ENCODE results near the gene SHOC1.

SHOC1 gene

GRCh38 chr9:111838439-111838838 lies 43.7 kb upstream of the SHOC1 start:
- Histone ChIP-seq H3K9me3 (no peaks in the 10 kb centered on the region), H3K4me1 (no peaks in the 10 kb centered on the region), H3K36me3 (no peaks in the 10 kb centered on the region), H3K27me3 (no peaks in the 10 kb centered on the region), H3K4me3 (ENCODE audit: low read depth, low read length) (no peak overlapping the region)
- no peak for DNase-seq
- no peak for TF ChIP-seq CTCF (IDR thresholded peaks at IDR 0.05; ENCODE audit: low read depth, low read length)

GRCh38 chr9:111836311-111836710 lies 41.6 kb upstream of the SHOC1 start:
- no peak overlapping the region for H3K4me3 ChIP-seq (ENCODE audit: low read depth, low read length)
- no peaks in the 10 kb centered on the region for H3K36me3 ChIP-seq
- no peaks in the 10 kb centered on the region for H3K4me1 ChIP-seq
- no peak for DNase-seq
- no peak for TF ChIP-seq CTCF (IDR thresholded peaks at IDR 0.05; ENCODE audit: low read depth, low read length)
- no peaks in the 10 kb centered on the region for H3K27me3 ChIP-seq
- H3K9me3 ChIP-seq, result no peaks in the 10 kb centered on the region

GRCh38 chr9:111833941-111834340 lies 39.2 kb upstream of the SHOC1 start:
- H3K4me3 ChIP-seq (ENCODE audit: low read depth, low read length), result no peak overlapping the region
- H3K36me3 ChIP-seq, result no peaks in the 10 kb centered on the region
- no peak for DNase-seq
- TF ChIP-seq CTCF (IDR thresholded peaks at IDR 0.05; ENCODE audit: low read depth, low read length), result no peak
- no peaks in the 10 kb centered on the region for H3K9me3 ChIP-seq
- H3K4me1 ChIP-seq, result no peaks in the 10 kb centered on the region
- no peaks in the 10 kb centered on the region for H3K27me3 ChIP-seq

- no peak for DNase-seq
- no peak for TF ChIP-seq CTCF (IDR thresholded peaks at IDR 0.05; ENCODE audit: low read depth, low read length)
- Histone ChIP-seq H3K9me3 (no peaks in the 10 kb centered on the region), H3K27me3 (no peaks in the 10 kb centered on the region), H3K4me3 (ENCODE audit: low read depth, low read length) (no peak overlapping the region), H3K4me1 (no peaks in the 10 kb centered on the region), H3K36me3 (no peaks in the 10 kb centered on the region)
Observed at GRCh38 chr9:111832449-111832848, 37.7 kb upstream of the SHOC1 start.

GRCh38 chr9:111831371-111832108 lies 36.8 kb upstream of the SHOC1 start:
- TF ChIP-seq CTCF (IDR thresholded peaks at IDR 0.05; ENCODE audit: low read depth, low read length), result no peak
- Histone ChIP-seq H3K9me3 (no peaks in the 10 kb centered on the region), H3K36me3 (no peaks in the 10 kb centered on the region), H3K4me3 (ENCODE audit: low read depth, low read length) (no peak overlapping the region), H3K27me3 (no peaks in the 10 kb centered on the region), H3K4me1 (no peaks in the 10 kb centered on the region)
- DNase-seq, result no peak

GRCh38 chr9:111828193-111828592 lies 33.5 kb upstream of the SHOC1 start:
- no peaks in the 10 kb centered on the region for H3K36me3 ChIP-seq
- no peak for TF ChIP-seq CTCF (IDR thresholded peaks at IDR 0.05; ENCODE audit: low read depth, low read length)
- no peak for DNase-seq
- H3K9me3 ChIP-seq, result no peaks in the 10 kb centered on the region
- no peak overlapping the region for H3K4me3 ChIP-seq (ENCODE audit: low read depth, low read length)
- no peaks in the 10 kb centered on the region for H3K4me1 ChIP-seq
- H3K27me3 ChIP-seq, result no peaks in the 10 kb centered on the region
